ENCODE data around the gene RBMX2. TPM values are rescaled to one million over a fixed set of nuclear protein-coding genes. Genes with fewer than 3 reads are reported as not detected.
"Not testable (repeated sequence)": the region's sequence is repeated elsewhere in the genome, so short reads cannot be mapped to it uniquely, and the experiment has no call there.

RBMX2 gene
- total RNA-seq, 1 experiment from 2014 or later, result 33.1 TPM

DNA sequence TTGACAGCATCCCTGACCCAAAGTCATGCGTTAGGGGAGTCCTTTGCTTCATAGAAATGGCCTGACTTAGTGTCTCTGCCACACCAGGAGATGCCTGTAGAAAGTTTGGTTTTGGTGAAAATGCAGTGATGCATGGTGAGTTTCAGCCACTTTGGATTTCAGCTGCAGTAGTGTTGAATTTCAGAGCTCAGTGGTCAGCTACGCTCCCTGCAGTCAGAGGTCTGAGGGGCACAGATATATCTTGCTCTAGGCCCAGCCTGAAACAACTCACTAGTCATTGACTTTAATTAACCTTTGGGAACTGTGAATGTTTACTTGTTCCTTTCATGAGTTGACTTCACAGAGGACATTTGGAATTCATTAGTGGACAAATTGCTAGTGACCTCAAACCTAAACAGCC, 17.5 kb downstream of the RBMX2 start:
- no peaks in the 10 kb centered on the region for H3K36me3 ChIP-seq (ENCODE audit: insufficient read depth, low read length, poor library complexity, severe bottlenecking)
- H3K4me3 ChIP-seq (ENCODE audit: low read depth, low read length, poor library complexity, severe bottlenecking), result no peak overlapping the region
- POLR2A ChIA-PET (ENCODE audit: low non-redundant PET), result no interaction called here
- no peak for DNase-seq (ENCODE audit: low spot score)
- intact Hi-C loops (cut with micrococcal nuclease; ENCODE audit: unreplicated experiment), result no loop called here
- CTCF ChIA-PET, result no interaction called here
- BruUV-seq (replicated peaks), result no TSS peak
- no peaks in the 10 kb centered on the region for H3K27me3 ChIP-seq (replicated peaks; ENCODE audit: insufficient read depth, low read depth, low read length, poor library complexity)
- no peak overlapping the region for H3K27ac ChIP-seq (ENCODE audit: low read depth, low read length, poor library complexity, severe bottlenecking)
- no peaks in the 10 kb centered on the region for H3K4me1 ChIP-seq (ENCODE audit: insufficient read depth, low read length, poor library complexity, severe bottlenecking)
- no peak for TF ChIP-seq EZH2 (IDR thresholded peaks at IDR 0.05; ENCODE audit: borderline replicate concordance, low read depth, low read length, poor library complexity, severe bottlenecking)
- TF ChIP-seq, protein P1, sequence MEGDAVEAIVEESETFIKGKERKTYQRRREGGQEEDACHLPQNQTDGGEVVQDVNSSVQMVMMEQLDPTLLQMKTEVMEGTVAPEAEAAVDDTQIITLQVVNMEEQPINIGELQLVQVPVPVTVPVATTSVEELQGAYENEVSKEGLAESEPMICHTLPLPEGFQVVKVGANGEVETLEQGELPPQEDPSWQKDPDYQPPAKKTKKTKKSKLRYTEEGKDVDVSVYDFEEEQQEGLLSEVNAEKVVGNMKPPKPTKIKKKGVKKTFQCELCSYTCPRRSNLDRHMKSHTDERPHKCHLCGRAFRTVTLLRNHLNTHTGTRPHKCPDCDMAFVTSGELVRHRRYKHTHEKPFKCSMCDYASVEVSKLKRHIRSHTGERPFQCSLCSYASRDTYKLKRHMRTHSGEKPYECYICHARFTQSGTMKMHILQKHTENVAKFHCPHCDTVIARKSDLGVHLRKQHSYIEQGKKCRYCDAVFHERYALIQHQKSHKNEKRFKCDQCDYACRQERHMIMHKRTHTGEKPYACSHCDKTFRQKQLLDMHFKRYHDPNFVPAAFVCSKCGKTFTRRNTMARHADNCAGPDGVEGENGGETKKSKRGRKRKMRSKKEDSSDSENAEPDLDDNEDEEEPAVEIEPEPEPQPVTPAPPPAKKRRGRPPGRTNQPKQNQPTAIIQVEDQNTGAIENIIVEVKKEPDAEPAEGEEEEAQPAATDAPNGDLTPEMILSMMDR (conservative IDR thresholded peaks at IDR 0.05; ENCODE audit: low read depth, low read length), result no peak
- no peaks in the 10 kb centered on the region for H3K9me3 ChIP-seq (ENCODE audit: low read depth, low read length, poor library complexity, severe bottlenecking)

DNA sequence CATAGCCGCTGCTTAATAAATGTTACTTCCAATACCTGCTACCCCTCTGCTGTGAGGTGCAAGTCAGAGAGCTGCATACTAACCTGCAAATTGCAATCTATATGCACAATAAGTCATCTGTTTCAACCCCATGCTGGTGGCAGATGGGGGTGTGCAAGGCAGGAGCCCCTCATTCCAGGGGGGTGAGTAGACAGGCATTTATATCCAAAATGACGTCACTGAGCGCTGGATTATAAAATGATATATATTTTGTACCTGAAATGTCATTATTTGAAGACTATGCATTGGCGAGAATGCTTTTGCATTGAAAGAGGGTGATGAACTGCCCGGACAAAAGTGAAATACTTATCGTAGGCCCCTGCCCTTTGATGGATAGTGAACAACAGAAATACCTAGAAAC, 24.7 kb downstream of the RBMX2 start:
- H3K4me3 ChIP-seq (ENCODE audit: low read depth, low read length, poor library complexity, severe bottlenecking), result no peak overlapping the region
- no peaks in the 10 kb centered on the region for H3K36me3 ChIP-seq (ENCODE audit: insufficient read depth, low read length, poor library complexity, severe bottlenecking)
- TF ChIP-seq EZH2 (IDR thresholded peaks at IDR 0.05; ENCODE audit: borderline replicate concordance, low read depth, low read length, poor library complexity, severe bottlenecking), result no peak
- TF ChIP-seq, protein P1 (conservative IDR thresholded peaks at IDR 0.05; ENCODE audit: low read depth, low read length), result no peak
- H3K4me1 ChIP-seq (ENCODE audit: insufficient read depth, low read length, poor library complexity, severe bottlenecking), result no peaks in the 10 kb centered on the region
- H3K27me3 ChIP-seq (replicated peaks; ENCODE audit: insufficient read depth, low read depth, low read length, poor library complexity), result no peaks in the 10 kb centered on the region
- ChIA-PET POLR2A (ENCODE audit: low non-redundant PET) (no interaction called here), CTCF (no interaction called here)
- no peaks in the 10 kb centered on the region for H3K9me3 ChIP-seq (ENCODE audit: low read depth, low read length, poor library complexity, severe bottlenecking)
- no TSS peak for BruUV-seq (replicated peaks)
- no peak overlapping the region for H3K27ac ChIP-seq (ENCODE audit: low read depth, low read length, poor library complexity, severe bottlenecking)
- intact Hi-C loops (cut with micrococcal nuclease; ENCODE audit: unreplicated experiment), result no loop called here
- DNase-seq (ENCODE audit: low spot score), result no peak

DNA sequence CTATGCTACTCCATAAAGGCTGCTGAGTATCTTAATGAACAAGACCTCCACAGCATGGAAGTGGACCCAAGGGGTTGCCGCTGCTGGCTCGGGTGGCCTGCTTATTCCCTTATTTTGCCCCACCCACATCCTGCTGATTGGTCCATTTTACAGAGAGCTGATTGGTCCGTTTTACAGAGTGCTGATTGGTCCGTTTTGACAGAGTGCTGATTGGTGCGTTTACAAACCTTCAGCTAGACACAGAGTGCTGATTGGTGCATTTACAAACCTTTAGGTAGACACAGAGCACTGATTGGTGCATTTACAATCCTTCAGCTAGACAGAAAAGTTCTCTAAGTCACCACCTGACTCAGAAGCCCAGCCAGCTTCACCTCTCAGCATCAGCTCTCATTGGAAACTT, 27.4 kb downstream of the RBMX2 start:
- H3K36me3 ChIP-seq (ENCODE audit: insufficient read depth, low read length, poor library complexity, severe bottlenecking); H3K4me3 ChIP-seq (ENCODE audit: low read depth, low read length, poor library complexity, severe bottlenecking); H3K4me1 ChIP-seq (ENCODE audit: insufficient read depth, low read length, poor library complexity, severe bottlenecking); H3K9me3 ChIP-seq (ENCODE audit: low read depth, low read length, poor library complexity, severe bottlenecking); H3K27ac ChIP-seq (ENCODE audit: low read depth, low read length, poor library complexity, severe bottlenecking); intact Hi-C loops (cut with micrococcal nuclease; ENCODE audit: unreplicated experiment); BruUV-seq (replicated peaks); H3K27me3 ChIP-seq (replicated peaks; ENCODE audit: insufficient read depth, low read depth, low read length, poor library complexity); DNase-seq (ENCODE audit: low spot score); POLR2A ChIA-PET (ENCODE audit: low non-redundant PET); CTCF ChIA-PET: not testable (repeated sequence)

DNA sequence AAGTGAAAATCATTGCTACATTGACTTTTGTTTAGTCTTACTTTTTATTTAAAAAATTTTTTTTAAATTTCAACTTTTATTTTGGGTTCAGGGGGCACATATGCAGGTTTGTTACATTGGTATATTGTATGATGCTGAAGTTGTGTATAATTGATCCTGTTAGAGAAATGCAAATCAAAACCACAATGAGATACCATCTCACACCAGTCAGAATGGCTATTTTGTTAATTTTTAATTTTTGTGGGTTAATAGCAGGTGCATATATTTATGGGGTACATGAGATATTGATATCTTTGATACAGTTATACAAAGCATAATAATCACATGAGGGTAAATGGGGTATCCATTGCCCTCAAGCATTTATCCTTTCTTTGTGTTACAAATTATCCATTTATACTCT, 34.1 kb downstream of the RBMX2 start:
- Histone ChIP-seq H3K27ac (ENCODE audit: low read depth, low read length, poor library complexity, severe bottlenecking) (no peak overlapping the region), H3K27me3 (replicated peaks; ENCODE audit: insufficient read depth, low read depth, low read length, poor library complexity) (no peaks in the 10 kb centered on the region), H3K9me3 (ENCODE audit: low read depth, low read length, poor library complexity, severe bottlenecking) (no peaks in the 10 kb centered on the region), H3K36me3 (ENCODE audit: insufficient read depth, low read length, poor library complexity, severe bottlenecking) (no peaks in the 10 kb centered on the region), H3K4me3 (ENCODE audit: low read depth, low read length, poor library complexity, severe bottlenecking) (no peak overlapping the region), H3K4me1 (ENCODE audit: insufficient read depth, low read length, poor library complexity, severe bottlenecking) (no peaks in the 10 kb centered on the region)
- CTCF ChIA-PET, result no interaction called here
- intact Hi-C loops (cut with micrococcal nuclease; ENCODE audit: unreplicated experiment), result no loop called here
- BruUV-seq (replicated peaks), result no TSS peak
- POLR2A ChIA-PET (ENCODE audit: low non-redundant PET), result no interaction called here
- no peak for DNase-seq (ENCODE audit: low spot score)
- TF ChIP-seq EZH2 (IDR thresholded peaks at IDR 0.05; ENCODE audit: borderline replicate concordance, low read depth, low read length, poor library complexity, severe bottlenecking), result no peak
- TF ChIP-seq, protein P1 (conservative IDR thresholded peaks at IDR 0.05; ENCODE audit: low read depth, low read length), result no peak

DNA sequence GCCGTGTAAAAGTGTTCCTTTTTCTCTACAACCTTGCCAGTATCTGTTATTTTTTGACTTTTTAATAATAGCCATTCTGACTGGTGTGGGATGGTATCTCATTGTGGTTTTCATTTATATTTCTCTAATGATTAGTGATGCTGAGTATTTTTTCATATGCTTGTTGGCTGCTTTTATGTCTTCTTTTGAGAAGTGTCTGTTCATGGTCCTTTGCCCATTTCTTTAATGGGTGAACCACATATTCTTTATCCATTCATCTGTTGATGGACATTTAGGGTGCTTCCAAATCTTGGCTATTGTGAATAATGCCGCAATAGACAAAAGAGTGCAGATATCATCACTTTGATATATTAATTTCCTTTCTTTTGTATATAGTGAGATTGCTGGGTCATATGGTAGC, 36.2 kb downstream of the RBMX2 start:
- CTCF ChIA-PET; H3K36me3 ChIP-seq (ENCODE audit: insufficient read depth, low read length, poor library complexity, severe bottlenecking); H3K9me3 ChIP-seq (ENCODE audit: low read depth, low read length, poor library complexity, severe bottlenecking); H3K27ac ChIP-seq (ENCODE audit: low read depth, low read length, poor library complexity, severe bottlenecking); DNase-seq (ENCODE audit: low spot score); H3K4me3 ChIP-seq (ENCODE audit: low read depth, low read length, poor library complexity, severe bottlenecking); intact Hi-C loops (cut with micrococcal nuclease; ENCODE audit: unreplicated experiment); H3K27me3 ChIP-seq (replicated peaks; ENCODE audit: insufficient read depth, low read depth, low read length, poor library complexity); POLR2A ChIA-PET (ENCODE audit: low non-redundant PET); H3K4me1 ChIP-seq (ENCODE audit: insufficient read depth, low read length, poor library complexity, severe bottlenecking); BruUV-seq (replicated peaks): not testable (repeated sequence)
